PC-9 (cell line): Measurements from ENCODE around the gene PRDM16. TPM values are rescaled to one million over a fixed set of nuclear protein-coding genes. Genes with fewer than 3 reads are reported as not detected.

Experiments used
- BruUV-seq: library from RNA; stranded (reverse); fragments of 400-500 nt; replicated peaks from 2 replicates; lab custom pipeline; 2021; lab: Mats Ljungman, UMichigan
- CTCF ChIA-PET: fragments of 300-600 bp; sonication (Branson Sonifier 250); formaldehyde crosslinking; loops from one replicate; lab custom pipeline; 2022; ENCODE audit warnings: antibody characterized with exemption; lab: Charles Lee
- POLR2A ChIA-PET: fragments of 300-600 bp; sonication (Branson Sonifier 250); formaldehyde crosslinking; loops from one replicate; lab custom pipeline; 2022; ENCODE audit warnings: antibody characterized with exemption; ENCODE audit not compliant: unreplicated experiment; lab: Charles Lee
- DNase-seq, 2 experiments: peaks; one replicate each; pipeline versions ENCODE4 v3.0.0 to v3.0.0-alpha.2; 2015 to 2022; ENCODE audit warnings: mixed read lengths in 1 of 2
- H2AFZ ChIP-seq: fragments of 200-600 bp; sonication (generic); 2 replicates; pipeline ENCODE4 v1.8.1; 2017; ENCODE audit warnings: antibody characterized with exemption
- H3F3A ChIP-seq: fragments of 200-600 bp; sonication (generic); 2 replicates; pipeline ENCODE4 v1.8.1; 2017; ENCODE audit warnings: antibody characterized with exemption, mild to moderate bottlenecking, low read depth; ENCODE audit not compliant: insufficient read depth
- H3K27ac ChIP-seq: fragments of 200-600 bp; sonication (generic); 2 replicates; pipeline ENCODE4 v1.6.1; 2016; ENCODE audit warnings: mixed run types
- H3K27me3 ChIP-seq: fragments of 200-600 bp; sonication (generic); 2 replicates; pipeline ENCODE4 v1.6.1; 2016; ENCODE audit warnings: low read depth, mixed run types; ENCODE audit not compliant: insufficient read depth
- H3K36me3 ChIP-seq: fragments of 200-600 bp; sonication (generic); 2 replicates; pipeline ENCODE4 v1.6.1; 2016; ENCODE audit warnings: low read depth, mixed run types
- H3K4me1 ChIP-seq: fragments of 200-600 bp; sonication (generic); replicated peaks from 2 replicates; pipeline ENCODE4 v1.6.1; 2016; ENCODE audit warnings: mixed run types; ENCODE audit not compliant: insufficient read depth
- H3K4me2 ChIP-seq: fragments of 200-600 bp; sonication (generic); 2 replicates; pipeline ENCODE4 v1.6.1; 2017; ENCODE audit warnings: mixed run types
- H3K4me3 ChIP-seq: fragments of 200-600 bp; sonication (generic); 2 replicates; pipeline ENCODE4 v1.6.1; 2016; ENCODE audit warnings: mixed run types
- H3K79me2 ChIP-seq: fragments of 200-600 bp; sonication (generic); 2 replicates; pipeline ENCODE4 v1.6.1; 2017; ENCODE audit warnings: low read depth, mixed run types
- H3K9me2 ChIP-seq: fragments of 200-600 bp; sonication (generic); 2 replicates; pipeline ENCODE4 v1.8.1; 2017; ENCODE audit warnings: mild to moderate bottlenecking; ENCODE audit not compliant: insufficient read depth
- H3K9me3 ChIP-seq: fragments of 200-600 bp; sonication (generic); 2 replicates; pipeline ENCODE4 v1.8.1; 2016; ENCODE audit warnings: low read depth; ENCODE audit not compliant: insufficient read depth
- H4K20me1 ChIP-seq: fragments of 200-600 bp; sonication (generic); 2 replicates; pipeline ENCODE4 v1.8.1; 2017; ENCODE audit not compliant: insufficient read depth
- CTCF ChIP-seq: fragments of 200-600 bp; sonication (generic); conservative IDR thresholded peaks from 2 replicates; pipeline ENCODE4 v1.6.1; 2017; ENCODE audit warnings: mixed run types, antibody characterized with exemption, mild to moderate bottlenecking, moderate library complexity
- EZH2 ChIP-seq: fragments of 200-600 bp; sonication (generic); IDR thresholded peaks from 2 replicates; pipeline ENCODE4 v1.8.0; 2017; ENCODE audit warnings: antibody characterized with exemption, low read depth
- intact Hi-C: fragments of 100-400 bp; cut with micrococcal nuclease; formaldehyde crosslinking; loops from one replicate; pipeline ENCODE4 v1.10.0; 2022; ENCODE audit not compliant: unreplicated experiment
- total RNA-seq: library from RNA; stranded (reverse); gene quantifications from 2 replicates; pipeline ENCODE4 v1.2.3, GENCODE V29; 2021

Gene PRDM16
- total RNA-seq, 1 experiment from 2014 or later: not detected

- H3K36me3 ChIP-seq: no peaks in the 10 kb centered on the region
- no peak for TF ChIP-seq EZH2
- no peak for TF ChIP-seq CTCF
- no peak for DNase-seq
- intact Hi-C loops: no loop called here
- no peaks in the 10 kb centered on the region; the same call in 1 of the 2 replicates for H3K4me1 ChIP-seq
- H3K4me2 ChIP-seq: no peak overlapping the region
- H3K27me3 ChIP-seq: peaks cover 97% of the 10 kb centered on the region
- H3K4me3 ChIP-seq: no peak overlapping the region
- no peaks in the 10 kb centered on the region for H3K9me3 ChIP-seq
- ChIA-PET POLR2A (no interaction called here), CTCF (no interaction called here)
- H3K9me2 ChIP-seq: no peaks in the 10 kb centered on the region
- no TSS peak for BruUV-seq
- H3K27ac ChIP-seq: no peak overlapping the region
- no peaks in the 10 kb centered on the region for H4K20me1 ChIP-seq
- H3K79me2 ChIP-seq: no peaks in the 10 kb centered on the region
- no peaks in the 10 kb centered on the region for H3F3A ChIP-seq
- H2AFZ ChIP-seq: no peak overlapping the region
Measured at GRCh38 chr1:3310718-3311400, 241.9 kb downstream of the PRDM16 start.

GRCh38 chr1:3311711-3312110 lies 242.7 kb downstream of the PRDM16 start:
- no peak overlapping the region for H3K27ac ChIP-seq
- ChIA-PET CTCF (no interaction called here), POLR2A (no interaction called here)
- H3K79me2 ChIP-seq: no peaks in the 10 kb centered on the region
- H3K27me3 ChIP-seq: peaks cover 95% of the 10 kb centered on the region
- H4K20me1 ChIP-seq: no peaks in the 10 kb centered on the region
- H3K9me2 ChIP-seq: no peaks in the 10 kb centered on the region
- H3K4me3 ChIP-seq: no peak overlapping the region
- no peak for DNase-seq
- H3K4me1 ChIP-seq: no peaks in the 10 kb centered on the region; the same call in 1 of the 2 replicates
- H2AFZ ChIP-seq: no peak overlapping the region
- intact Hi-C loops: no loop called here
- H3K4me2 ChIP-seq: no peak overlapping the region
- no peaks in the 10 kb centered on the region for H3K36me3 ChIP-seq
- H3F3A ChIP-seq: no peaks in the 10 kb centered on the region
- BruUV-seq: no TSS peak
- H3K9me3 ChIP-seq: no peaks in the 10 kb centered on the region
- TF ChIP-seq CTCF (no peak), EZH2 (no peak)

GRCh38 chr1:3312310-3312897 lies 243.4 kb downstream of the PRDM16 start:
- intact Hi-C loops: no loop called here
- H3K9me3 ChIP-seq: no peaks in the 10 kb centered on the region
- H3K79me2 ChIP-seq: no peaks in the 10 kb centered on the region
- no peak overlapping the region for H3K4me2 ChIP-seq
- no peaks in the 10 kb centered on the region for H3F3A ChIP-seq
- H3K4me1 ChIP-seq: no peaks in the 10 kb centered on the region; the same call in 1 of the 2 replicates
- H3K36me3 ChIP-seq: no peaks in the 10 kb centered on the region
- no peaks in the 10 kb centered on the region for H3K9me2 ChIP-seq
- CTCF ChIA-PET: no interaction called here
- H3K27ac ChIP-seq: no peak overlapping the region
- TF ChIP-seq EZH2 (no peak), CTCF (no peak)
- H3K4me3 ChIP-seq: no peak overlapping the region
- no peak overlapping the region for H2AFZ ChIP-seq
- H3K27me3 ChIP-seq: peaks cover 95% of the 10 kb centered on the region
- no TSS peak for BruUV-seq
- POLR2A ChIA-PET: interaction anchor here (0.6 kb wide), 2 partner anchors 33 to 49 kb away, joined by 3 read pairs; no protein-coding TSS in a partner anchor
- no peak for DNase-seq
- no peaks in the 10 kb centered on the region for H4K20me1 ChIP-seq
